ENCODE measurements around the gene SSTR4. TPM values are rescaled to one million over a fixed set of nuclear protein-coding genes. Genes with fewer than 3 reads are reported as not detected.

The SSTR4 gene
- total RNA-seq, 1 experiment from 2014 or later, result not detected

GRCh38 chr20:23080521-23080920 lies 45.4 kb downstream of the SSTR4 start:
- RAD21 ChIA-PET (ENCODE audit: low non-redundant PET in 1 of 2, low total read pairs in 2 of 2, uncharacterized antibody in 2 of 2, unreplicated experiment in 2 of 2), result no interaction called here
- H3K4me1 ChIP-seq (ENCODE audit: control insufficient read depth in 1 of 2, insufficient read depth in 2 of 2, low read length in 2 of 2), result no peaks in the 10 kb centered on the region
- intact Hi-C loops (cut with micrococcal nuclease), result no loop called here
- H3K4me2 ChIP-seq (ENCODE audit: low read length), result no peak overlapping the region
- no peak overlapping the region for H3K27ac ChIP-seq (ENCODE audit: low read depth, low read length)
- no peaks in the 10 kb centered on the region for H3K9me3 ChIP-seq (ENCODE audit: control insufficient read depth in 1 of 2, insufficient read depth in 1 of 2, low read depth in 1 of 2, low read length in 2 of 2)
- ATAC-seq (no peak), DNase-seq (ENCODE audit: low read depth, low spot score) (no peak)
- no peak for TF ChIP-seq ZBTB33 (IDR thresholded peaks at IDR 0.05; ENCODE audit: extremely low read depth, insufficient replicate concordance, low read length)
- no peak for TF ChIP-seq SRF (IDR thresholded peaks at IDR 0.05; ENCODE audit: low read depth)
- TF ChIP-seq POLR2AphosphoS5 (IDR thresholded peaks at IDR 0.05; ENCODE audit: low read depth, low read length), result no peak
- TF ChIP-seq MAX (IDR thresholded peaks at IDR 0.05), result no peak
- no peak for TF ChIP-seq POLR2A (IDR thresholded peaks at IDR 0.05; ENCODE audit: borderline replicate concordance, extremely low read depth, insufficient read depth, insufficient read length)
- no peak for TF ChIP-seq ATF3 (IDR thresholded peaks at IDR 0.05)
- TF ChIP-seq YY1 (IDR thresholded peaks at IDR 0.05; ENCODE audit: extremely low read depth, insufficient replicate concordance, low read depth, low read length), result no peak
- no peak for TF ChIP-seq SIN3A (IDR thresholded peaks at IDR 0.05; ENCODE audit: low read depth)
- POLR2A ChIA-PET, result no interaction called here
- no peaks in the 10 kb centered on the region for H3K9me2 ChIP-seq (ENCODE audit: insufficient read depth)
- H3K4me3 ChIP-seq (replicated peaks in 1 of 2; ENCODE audit: low read depth in 1 of 2, low read length in 2 of 2), result no peak overlapping the region
- H3K79me2 ChIP-seq (ENCODE audit: insufficient read depth, low read length), result no peaks in the 10 kb centered on the region
- no peak overlapping the region for H2AFZ ChIP-seq (ENCODE audit: low read depth, low read length, poor library complexity, severe bottlenecking)
- no peak overlapping the region for H3K9ac ChIP-seq (ENCODE audit: low read length)
- CTCF ChIA-PET, result interaction anchor here (1.2 kb wide), 1 partner anchor 23 kb away, joined by 3 read pairs; no protein-coding TSS in a partner anchor
- no peaks in the 10 kb centered on the region for H4K20me1 ChIP-seq (ENCODE audit: insufficient read depth)
- no peaks in the 10 kb centered on the region; a peak in 1 of 4 replicates for H3K36me3 ChIP-seq (ENCODE audit: control insufficient read depth in 1 of 2, insufficient read depth in 2 of 2, low read length in 2 of 2)
- peaks cover 13% of the 10 kb centered on the region for H3K27me3 ChIP-seq (ENCODE audit: insufficient read depth, low read length)
- no TSS peak for BruUV-seq (replicated peaks)

Data from HCT116 (cell line).